ENCODE results near the gene SBK3.
"Not testable (repeated sequence)": the region's sequence is repeated elsewhere in the genome, so short reads cannot be mapped to it uniquely, and the experiment has no call there.

The SBK3 gene

GRCh38 chr19:55573929-55574328 lies 28.6 kb upstream of the SBK3 start:
- DNase-seq, result not testable (repeated sequence)

DNA sequence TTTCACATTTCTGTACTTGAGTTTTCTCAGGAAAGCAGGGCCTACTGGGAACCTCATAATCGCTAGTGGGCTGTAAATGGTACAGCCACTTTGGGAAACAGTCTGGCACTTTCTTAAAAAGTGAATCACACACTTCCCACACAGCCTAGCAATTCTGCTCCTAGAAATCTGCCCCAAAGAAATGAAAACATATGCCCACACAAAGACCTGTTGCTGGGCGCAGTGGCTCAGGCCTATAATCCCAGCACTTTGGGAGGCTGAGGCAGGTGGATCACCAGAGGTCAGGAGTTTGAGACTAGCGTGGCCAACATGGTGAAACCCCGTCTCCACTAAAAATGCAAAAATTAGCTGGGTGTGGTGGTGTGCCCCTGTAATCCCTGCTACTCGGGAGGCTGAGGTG lies 24.1 kb upstream of the SBK3 start:
- DNase-seq, result not testable (repeated sequence)

DNA sequence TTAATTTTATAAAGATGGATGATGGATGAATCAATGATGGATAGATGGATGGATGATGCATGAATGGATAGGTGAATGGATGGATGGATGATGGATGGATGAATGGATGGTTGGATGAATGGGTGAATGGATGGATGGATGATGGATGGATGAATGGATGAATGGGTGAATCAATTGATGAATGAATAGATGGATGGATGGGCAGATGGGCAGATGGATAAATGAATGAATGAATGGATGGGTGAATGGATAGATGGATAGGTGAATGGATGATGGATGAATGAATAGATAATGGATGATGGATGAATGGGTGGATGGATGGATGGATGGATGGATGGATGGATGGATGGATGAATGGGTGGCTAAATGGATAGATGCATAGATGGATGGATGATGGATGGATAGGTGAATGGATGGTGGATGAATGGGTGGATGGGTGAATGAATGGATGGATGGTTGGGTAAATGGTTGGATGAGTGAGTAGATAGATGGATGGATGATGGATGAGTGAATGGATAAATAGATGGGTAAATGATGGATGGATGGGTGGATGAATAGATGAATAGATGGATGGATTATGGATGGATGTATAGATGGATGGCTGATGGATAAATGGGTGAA lies 22.5 kb upstream of the SBK3 start:
- no peak for DNase-seq

DNA sequence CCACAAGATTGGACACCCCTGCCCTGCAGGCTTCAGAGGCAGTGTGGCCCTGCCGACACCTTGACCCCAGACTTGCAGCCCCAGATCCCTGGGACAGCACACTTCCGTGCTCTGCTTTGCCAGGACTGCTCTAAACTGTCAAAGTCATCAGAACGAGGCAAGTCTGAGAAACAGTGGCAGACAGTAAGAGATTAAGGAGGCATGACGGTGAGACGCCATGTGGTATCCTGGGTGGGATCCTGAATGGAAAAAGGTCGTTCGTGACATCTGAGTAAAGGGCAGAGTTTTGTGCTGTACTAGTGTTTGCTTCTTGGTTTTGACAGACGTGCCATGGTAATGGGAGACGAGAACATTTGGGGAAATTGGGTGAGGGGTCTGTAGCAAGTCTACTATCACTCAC lies 21.5 kb upstream of the SBK3 start:
- no peak for DNase-seq

DNA sequence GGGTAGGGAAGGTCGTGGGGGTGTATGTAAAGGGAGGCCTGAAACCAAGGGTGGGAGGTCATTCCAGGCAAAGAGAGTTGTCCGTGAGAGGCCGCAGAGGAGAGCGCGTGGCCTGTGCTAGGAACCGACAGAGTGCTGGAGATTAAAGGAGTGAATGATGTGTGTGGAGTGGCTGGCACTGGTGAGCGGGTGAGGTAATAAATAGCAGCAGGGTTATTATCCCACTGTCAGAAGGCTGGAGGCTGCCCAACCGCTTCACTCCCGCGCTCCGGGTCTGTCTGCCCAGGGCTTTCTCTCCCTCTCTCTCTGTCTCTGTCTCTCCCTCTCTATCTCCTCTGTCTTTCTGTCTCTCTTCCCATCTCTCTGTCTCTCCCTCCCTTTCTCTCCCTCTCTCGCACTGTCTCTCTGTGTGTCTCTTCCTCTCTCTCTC lies 17.9 kb upstream of the SBK3 start:
- DNase-seq, result no peak

- DNase-seq, result no peak
These were observed 14.3 kb upstream of the SBK3 start for GRCh38 chr19:55559684-55560083.

DNA sequence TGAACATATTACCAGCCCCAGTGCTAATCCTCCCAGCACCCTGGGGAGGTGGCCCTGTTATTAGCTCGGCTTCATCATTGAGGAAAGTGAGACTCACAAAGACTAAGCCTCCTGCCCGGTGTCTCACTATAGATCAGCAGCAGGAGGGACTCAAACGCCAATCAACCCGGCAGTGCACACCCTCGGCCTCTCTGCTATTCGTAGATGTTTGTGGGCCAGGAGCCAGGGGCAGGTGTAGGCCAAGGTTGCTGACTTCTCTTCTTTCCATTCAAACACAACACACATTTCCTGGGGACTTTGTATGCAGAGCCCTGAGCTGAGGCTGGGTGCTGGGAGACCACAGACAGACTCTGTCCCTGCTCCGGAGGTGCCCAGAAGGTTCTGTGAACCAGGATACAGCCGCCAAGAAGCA lies 9.4 kb upstream of the SBK3 start:
- DNase-seq, result no peak

DNA sequence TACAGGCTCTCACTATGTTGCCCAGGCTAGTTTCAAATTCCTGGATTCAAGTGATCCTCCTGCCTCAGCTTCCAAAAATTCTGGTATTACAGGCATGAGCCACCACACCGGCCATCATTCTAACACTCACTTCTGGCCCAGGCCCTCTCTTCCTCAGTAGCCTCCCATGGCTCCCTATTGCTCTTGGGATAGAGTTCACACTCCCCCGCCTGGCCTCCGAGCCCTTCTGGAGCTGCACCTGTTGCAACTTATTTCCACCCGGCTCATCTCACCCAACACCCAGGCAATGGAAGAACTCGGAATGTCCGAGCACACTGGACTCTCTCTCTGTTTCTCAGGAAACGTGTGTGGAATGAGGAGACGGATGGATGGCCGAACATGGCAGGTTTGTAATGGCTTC lies 9.0 kb upstream of the SBK3 start:
- no peak for DNase-seq

GRCh38 chr19:55553217-55554182 lies 8.2 kb upstream of the SBK3 start:
- DNase-seq, result no peak

DNA sequence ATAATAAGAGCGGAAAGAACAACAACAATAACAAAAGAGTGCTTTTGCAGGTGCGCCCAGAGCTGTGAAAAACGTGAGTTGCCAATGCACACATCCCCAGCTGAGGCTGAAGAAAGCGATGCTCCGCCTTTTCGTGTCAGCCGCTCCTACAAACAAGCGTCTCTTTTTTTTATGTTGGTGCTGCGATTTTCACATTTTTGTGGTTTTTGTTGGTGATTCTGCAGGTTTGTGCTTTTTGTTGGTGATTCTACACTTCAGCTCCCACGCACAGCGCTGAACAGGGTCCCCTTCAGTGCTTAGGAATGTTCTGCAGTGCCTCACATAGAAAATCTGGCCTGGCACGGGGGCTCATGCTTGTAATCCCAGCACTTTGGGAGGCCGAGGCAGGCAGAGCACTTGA lies 7.3 kb upstream of the SBK3 start:
- DNase-seq, result no peak

- DNase-seq, result no peak
These were observed 6.9 kb upstream of the SBK3 start for GRCh38 chr19:55552206-55552605.

GRCh38 chr19:55550321-55550650 lies 4.9 kb upstream of the SBK3 start:
- DNase-seq, result no peak

DNA sequence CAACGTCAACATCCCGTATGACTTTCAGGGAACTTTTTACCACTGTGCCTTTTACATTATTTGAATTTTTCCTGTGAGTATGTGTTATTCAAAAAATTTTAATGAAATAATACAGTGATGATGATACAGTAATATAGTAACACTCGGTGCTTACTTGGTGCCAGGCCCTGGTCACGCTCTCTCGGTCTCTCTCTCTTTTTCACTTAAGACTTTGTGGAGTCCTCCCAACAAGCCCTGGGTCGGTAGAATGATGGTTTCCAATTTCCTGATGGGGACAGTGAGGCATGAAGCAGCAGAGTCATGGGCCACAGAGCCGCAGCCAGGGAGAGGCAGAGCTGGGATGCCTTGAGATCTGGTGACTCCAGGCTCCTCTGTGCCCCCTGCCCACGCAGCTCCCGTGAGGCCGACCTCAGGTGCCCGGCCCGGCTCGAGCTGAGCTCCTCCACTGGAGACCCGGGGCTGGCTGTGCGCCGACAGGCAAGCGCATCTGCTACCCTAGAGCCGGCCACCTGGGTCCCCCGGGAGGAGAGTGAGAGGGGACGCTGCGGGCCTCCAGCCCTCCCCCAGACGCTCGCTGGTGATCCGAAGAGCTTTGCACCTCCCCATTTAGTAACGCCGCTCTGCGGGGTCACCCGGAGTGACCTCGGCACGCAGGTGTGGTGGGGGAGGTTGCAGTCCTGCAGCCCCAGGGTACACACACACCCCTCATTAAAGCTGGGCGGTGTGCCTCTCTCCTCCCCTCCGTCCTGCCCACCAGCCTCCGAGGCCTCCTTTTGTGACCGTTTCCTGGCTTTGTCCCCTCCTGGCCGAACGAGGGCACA lies 4.4 kb upstream of the SBK3 start:
- DNase-seq, result no peak

DNA sequence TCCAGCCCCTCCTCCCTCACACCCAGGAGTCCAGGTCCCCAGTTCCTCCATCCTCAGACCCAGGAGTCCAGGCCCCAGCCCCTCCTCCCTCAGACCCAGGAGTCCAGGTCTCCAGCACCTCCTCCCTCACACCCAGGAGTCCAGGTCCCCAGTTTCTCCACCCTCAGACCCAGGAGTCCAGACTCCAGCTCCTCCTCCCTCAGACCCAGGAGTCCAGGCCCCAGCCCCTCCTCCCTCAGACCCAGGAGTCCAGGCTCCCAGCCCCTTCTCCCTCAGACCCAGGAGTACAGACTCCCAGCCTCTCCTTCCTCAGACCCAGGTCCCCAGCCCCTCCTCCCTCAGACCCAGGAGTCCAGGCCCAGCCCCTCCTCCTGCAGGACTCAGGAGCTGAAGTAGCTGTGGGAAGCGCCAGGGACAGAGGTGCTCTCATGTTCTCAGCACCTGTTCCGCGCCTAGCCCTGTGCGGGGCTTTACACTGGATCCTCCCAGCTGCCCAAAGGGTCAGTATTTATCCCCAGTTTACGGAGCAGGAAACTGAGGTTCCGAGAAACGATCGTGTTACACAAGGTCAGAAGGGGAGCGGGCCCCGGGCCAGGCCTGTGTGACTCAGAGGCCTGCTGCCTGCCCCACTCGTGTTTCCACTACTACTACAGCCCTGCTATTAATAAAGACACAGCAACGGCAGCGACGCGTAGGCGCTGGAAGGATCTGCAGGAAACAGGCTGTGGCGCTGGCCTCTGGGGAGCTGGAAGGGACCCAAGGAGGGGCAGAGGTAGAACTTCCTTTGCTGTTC lies 1.7 kb upstream of the SBK3 start:
- no peak for DNase-seq

- no peak for DNase-seq
These were observed 668 bp upstream of the SBK3 start for GRCh38 chr19:55546011-55546410.

DNA sequence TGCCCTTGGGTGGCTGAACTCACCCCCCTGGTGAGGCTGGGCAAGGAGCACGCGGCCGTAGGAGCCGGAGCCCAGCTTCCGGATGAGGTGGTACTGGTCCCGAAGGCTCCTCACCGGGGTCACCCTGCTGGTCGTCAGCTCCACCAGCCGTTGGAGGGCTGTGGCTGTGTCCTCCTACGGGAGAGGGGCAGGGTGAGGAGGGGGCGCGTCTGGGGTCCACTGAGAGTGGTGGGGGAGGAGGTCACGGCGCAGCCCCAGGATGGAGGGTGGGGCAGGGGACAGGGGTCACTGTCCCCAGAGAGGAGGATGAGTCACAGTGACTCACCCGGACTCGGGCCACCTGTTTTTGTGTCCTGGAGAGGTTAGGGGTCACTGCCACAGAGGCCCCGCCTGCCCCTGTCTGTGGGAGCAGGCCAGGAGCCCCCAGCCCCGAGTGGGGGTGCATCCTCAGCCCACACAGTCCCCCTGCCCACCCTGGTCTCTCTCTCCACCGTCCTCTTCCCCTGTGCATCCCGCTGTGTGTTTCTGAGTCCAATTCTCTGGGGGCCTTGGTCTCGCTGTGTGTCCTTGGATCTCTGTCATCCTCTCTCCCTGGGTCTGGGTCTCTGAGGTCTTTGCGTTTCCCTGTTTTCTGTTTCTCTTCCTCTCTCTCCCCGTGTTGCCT lies 435 bp downstream of the SBK3 start:
- no peak for DNase-seq

- DNase-seq, result no peak
These were observed 1.3 kb downstream of the SBK3 start for GRCh38 chr19:55544014-55544413.

DNA sequence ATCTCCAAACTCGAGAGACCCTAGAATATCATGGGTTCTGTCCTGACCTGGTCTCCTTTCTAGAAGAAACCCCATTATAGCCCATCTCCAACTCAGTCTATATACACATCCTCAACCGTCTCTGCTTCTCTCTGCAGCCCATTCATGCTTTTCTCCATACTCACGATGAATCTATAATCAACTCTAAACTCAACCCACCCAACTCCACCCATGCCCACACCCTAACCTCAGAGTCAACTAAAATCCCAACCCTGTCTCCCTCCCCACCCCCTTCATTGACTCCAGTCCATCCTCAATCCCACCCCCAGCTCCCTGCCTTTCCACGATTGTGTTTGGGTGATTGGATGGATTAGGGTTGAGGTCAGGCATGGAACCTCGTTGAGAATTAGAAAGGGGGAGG lies 1.8 kb downstream of the SBK3 start:
- DNase-seq, result no peak

DNA sequence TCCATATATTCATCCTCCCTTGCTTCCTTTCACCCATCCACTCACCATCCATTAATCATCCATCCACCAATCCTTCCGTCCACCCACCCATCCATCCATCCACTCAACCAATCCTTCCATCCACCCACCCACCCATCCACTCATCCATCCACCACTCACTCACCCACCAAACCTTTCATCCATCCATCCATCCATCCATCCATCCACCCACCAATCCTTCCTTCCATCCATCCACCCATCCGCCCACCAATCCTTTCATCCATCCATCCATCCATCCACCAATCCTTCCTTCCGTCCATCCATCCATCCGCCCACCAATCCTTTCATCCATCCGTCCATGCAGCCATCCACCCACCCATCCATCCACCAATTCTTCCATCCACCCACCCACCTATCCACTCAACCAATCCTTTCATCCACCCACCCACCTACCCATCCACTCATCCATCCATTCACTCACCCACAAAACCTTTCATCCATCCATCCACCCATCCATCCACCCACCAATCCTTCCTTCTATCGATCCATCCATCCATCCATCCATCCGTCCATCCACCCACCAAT lies 3.0 kb downstream of the SBK3 start:
- no peak for DNase-seq

GRCh38 chr19:55541091-55541490 lies 4.3 kb downstream of the SBK3 start:
- DNase-seq, result no peak

GRCh38 chr19:55540619-55541018 lies 4.7 kb downstream of the SBK3 start:
- no peak for DNase-seq
